ENCODE results near the gene FGF9.

Gene FGF9

GRCh38 chr13:21674490-21675009 lies 3.7 kb downstream of the FGF9 start:
- no peak for DNase-seq (ENCODE audit: low read depth in 2 of 2)

GRCh38 chr13:21675095-21675991 lies 4.5 kb downstream of the FGF9 start:
- DNase-seq (ENCODE audit: low read depth in 2 of 2) = no peak

GRCh38 chr13:21676611-21677021 lies 5.7 kb downstream of the FGF9 start:
- DNase-seq (ENCODE audit: low read depth in 2 of 2) = no peak

- no peak for DNase-seq (ENCODE audit: low read depth in 2 of 2)
Measured at GRCh38 chr13:21677075-21677623, 6.3 kb downstream of the FGF9 start.

- no peak for DNase-seq (ENCODE audit: low read depth in 2 of 2)
Measured at GRCh38 chr13:21683034-21683733, 12.3 kb downstream of the FGF9 start.

- no peak for DNase-seq (ENCODE audit: low read depth in 2 of 2)
Measured at GRCh38 chr13:21684576-21684975, 13.7 kb downstream of the FGF9 start.

GRCh38 chr13:21685485-21686064 lies 14.7 kb downstream of the FGF9 start:
- no peak for DNase-seq (ENCODE audit: low read depth in 2 of 2)

GRCh38 chr13:21686751-21687391 lies 16.0 kb downstream of the FGF9 start:
- no peak for DNase-seq (ENCODE audit: low read depth in 2 of 2)

- no peak for DNase-seq (ENCODE audit: low read depth in 2 of 2)
Measured at GRCh38 chr13:21688056-21688455, 17.2 kb downstream of the FGF9 start.

- DNase-seq (ENCODE audit: low read depth in 2 of 2) = no peak
Measured at GRCh38 chr13:21689097-21689496, 18.2 kb downstream of the FGF9 start.

GRCh38 chr13:21690955-21691354 lies 20.1 kb downstream of the FGF9 start:
- DNase-seq (ENCODE audit: low read depth in 2 of 2) = no peak

- no peak for DNase-seq (ENCODE audit: low read depth in 2 of 2)
Measured at GRCh38 chr13:21691500-21691899, 20.6 kb downstream of the FGF9 start.

GRCh38 chr13:21691928-21692327 lies 21.1 kb downstream of the FGF9 start:
- DNase-seq (ENCODE audit: low read depth in 2 of 2) = no peak

- DNase-seq (ENCODE audit: low read depth in 2 of 2) = no peak
Measured at GRCh38 chr13:21694831-21695230, 24.0 kb downstream of the FGF9 start.

GRCh38 chr13:21695546-21695945 lies 24.7 kb downstream of the FGF9 start:
- no peak for DNase-seq (ENCODE audit: low read depth in 2 of 2)

- no peak for DNase-seq (ENCODE audit: low read depth in 2 of 2)
Measured at GRCh38 chr13:21696865-21697448, 26.1 kb downstream of the FGF9 start.

GRCh38 chr13:21698817-21699679 lies 28.2 kb downstream of the FGF9 start:
- DNase-seq (ENCODE audit: low read depth in 2 of 2) = no peak

GRCh38 chr13:21701460-21701859 lies 30.6 kb downstream of the FGF9 start:
- no peak for DNase-seq (ENCODE audit: low read depth in 2 of 2)

- DNase-seq (ENCODE audit: low read depth in 2 of 2) = no peak
Measured at GRCh38 chr13:21703846-21704245, 33.0 kb downstream of the FGF9 start.

- no peak for DNase-seq (ENCODE audit: low read depth in 2 of 2)
Measured at GRCh38 chr13:21707586-21707985, 36.7 kb downstream of the FGF9 start.

Data from stimulated activated CD8-positive, alpha-beta memory T cell treated with anti-CD3 and anti-CD28 coated beads, Interleukin-7, amount 100 ng/mL, for 1 hour (primary cell).